Kidney (tissue), 14 donors: ENCODE measurements around the gene ZNF277. TPM values are rescaled to one million over a fixed set of nuclear protein-coding genes. Genes with fewer than 3 reads are reported as not detected.

Experiments
- DNase-seq, 5 donors: peaks; one replicate each; pipeline ENCODE4 v3.0.0-alpha.2; 2013 to 2020
- FAIRE-seq: peaks from 2 replicates; lab custom pipeline; 2012; peaks lifted over from hg19 to GRCh38; lab: Jason Lieb, UNC
- H3K27ac ChIP-seq, 2 donors: one replicate each; pipeline ENCODE4 v1.7.0; 2013; ENCODE audit warnings: low read depth in 2 of 2, low read length in 2 of 2, inconsistent platforms in 1 of 2
- H3K27me3 ChIP-seq: one replicate; pipeline ENCODE4 v1.7.1; 2013; ENCODE audit warnings: low read length, inconsistent platforms; ENCODE audit not compliant: control insufficient read depth, insufficient read depth
- H3K36me3 ChIP-seq, 3 donors: one replicate each; pipeline versions ENCODE4 v1.7.0 to v1.7.1; 2013; ENCODE audit warnings: low read length in 3 of 3, control low read depth in 1 of 3, inconsistent platforms in 1 of 3; ENCODE audit not compliant: insufficient read depth in 3 of 3, control insufficient read depth in 2 of 3
- H3K4me1 ChIP-seq, 3 donors: one replicate each; pipeline versions ENCODE4 v1.7.0 to v1.7.1; 2013; ENCODE audit warnings: low read length in 3 of 3, inconsistent platforms in 1 of 3, low read depth in 1 of 3; ENCODE audit not compliant: control insufficient read depth in 2 of 3, insufficient read depth in 2 of 3
- H3K4me3 ChIP-seq, 3 donors: one replicate each; pipeline versions ENCODE4 v1.7.0 to v1.8.1; 2013; ENCODE audit warnings: low read length in 3 of 3, control low read depth in 1 of 3, inconsistent platforms in 1 of 3
- H3K9ac ChIP-seq, 3 donors: one replicate each; pipeline versions ENCODE4 v1.7.0 to v1.7.1; 2013; ENCODE audit warnings: low read length in 3 of 3, control low read depth in 1 of 3, inconsistent platforms in 1 of 3
- H3K9me3 ChIP-seq, 3 donors: one replicate each; pipeline versions ENCODE4 v1.7.0 to v1.7.1; 2013; ENCODE audit warnings: low read length in 3 of 3, control low read depth in 1 of 3, inconsistent platforms in 1 of 3; ENCODE audit not compliant: control insufficient read depth in 2 of 3, insufficient read depth in 1 of 3
- intact Hi-C: fragments of 100-400 bp; cut with DNase I; formaldehyde crosslinking; loops from one replicate; pipeline ENCODE4 v1.11.1; 2022
- polyA plus RNA-seq: library from polyadenylated mRNA; stranded (reverse); fragments of 350-450 nt; fragmentation: Illumina TruSeq; extraction: RNeasy Lipid Tissue Mini Kit (QIAGEN cat#74804); gene quantifications from one replicate; pipeline ENCODE4 v1.2.3, GENCODE V29; 2014; ENCODE audit warnings: low read depth, low replicate concordance; ENCODE audit not compliant: insufficient read depth
- total RNA-seq: library from RNA; stranded (reverse); fragmentation: NEBNext Ultra II Directional; extraction: Animal tissue kit (Norgen Biotek cat#: 25700); gene quantifications from one replicate; pipeline ENCODE4 v1.2.1, GENCODE V29; 2021
- TF ChIP-seq, protein P1 (sequence below): IDR thresholded peaks from 3 replicates; pipeline ENCODE4 v1.5.1; 2012; ENCODE audit warnings: mild to moderate bottlenecking, moderate library complexity, borderline replicate concordance; ENCODE audit not compliant: insufficient read depth; ENCODE audit errors: extremely low read depth
- donor health status: control.
- donor health status: control.
- donor health status: control.
- donor health status: control.
- donor health status: control.
- donor health status: DM: yes; HTN: yes; CAD: no.
- donor health status: Normal renal cell carcinoma (clear cell type).

Gene ZNF277
- total and polyA plus RNA-seq, 2 donors from 2014 or later: 18.7 to 25.0 TPM

DNA sequence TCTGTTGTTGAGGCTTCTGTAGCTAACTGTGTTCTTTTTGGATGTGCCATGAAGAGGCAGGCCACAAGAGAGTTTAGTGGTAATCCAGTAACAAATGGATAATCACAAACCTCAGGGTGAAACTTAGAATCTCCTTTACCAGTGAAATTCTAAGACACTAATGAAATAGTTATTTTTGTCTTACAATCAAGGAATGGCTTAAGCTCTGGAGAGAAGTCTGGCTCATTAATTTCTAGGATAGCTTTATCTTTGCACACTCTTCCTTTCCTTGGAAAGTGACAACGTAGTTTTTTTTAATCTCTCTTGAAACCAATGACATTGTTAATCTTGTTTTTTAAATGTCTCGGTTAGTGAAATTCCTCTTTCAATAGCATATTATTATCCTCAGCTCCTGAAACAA lies 150.1 kb downstream of the ZNF277 start:
- no peak overlapping the region for H3K4me3 ChIP-seq
- TF ChIP-seq, protein P1, sequence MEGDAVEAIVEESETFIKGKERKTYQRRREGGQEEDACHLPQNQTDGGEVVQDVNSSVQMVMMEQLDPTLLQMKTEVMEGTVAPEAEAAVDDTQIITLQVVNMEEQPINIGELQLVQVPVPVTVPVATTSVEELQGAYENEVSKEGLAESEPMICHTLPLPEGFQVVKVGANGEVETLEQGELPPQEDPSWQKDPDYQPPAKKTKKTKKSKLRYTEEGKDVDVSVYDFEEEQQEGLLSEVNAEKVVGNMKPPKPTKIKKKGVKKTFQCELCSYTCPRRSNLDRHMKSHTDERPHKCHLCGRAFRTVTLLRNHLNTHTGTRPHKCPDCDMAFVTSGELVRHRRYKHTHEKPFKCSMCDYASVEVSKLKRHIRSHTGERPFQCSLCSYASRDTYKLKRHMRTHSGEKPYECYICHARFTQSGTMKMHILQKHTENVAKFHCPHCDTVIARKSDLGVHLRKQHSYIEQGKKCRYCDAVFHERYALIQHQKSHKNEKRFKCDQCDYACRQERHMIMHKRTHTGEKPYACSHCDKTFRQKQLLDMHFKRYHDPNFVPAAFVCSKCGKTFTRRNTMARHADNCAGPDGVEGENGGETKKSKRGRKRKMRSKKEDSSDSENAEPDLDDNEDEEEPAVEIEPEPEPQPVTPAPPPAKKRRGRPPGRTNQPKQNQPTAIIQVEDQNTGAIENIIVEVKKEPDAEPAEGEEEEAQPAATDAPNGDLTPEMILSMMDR: no peak
- H3K9me3 ChIP-seq: no peaks in the 10 kb centered on the region
- FAIRE-seq (no peak), DNase-seq (no peak)
- no peaks in the 10 kb centered on the region for H3K27me3 ChIP-seq
- no peaks in the 10 kb centered on the region for H3K4me1 ChIP-seq
- no peaks in the 10 kb centered on the region for H3K36me3 ChIP-seq
- no peak overlapping the region for H3K27ac ChIP-seq
- intact Hi-C loops: no loop called here
- no peak overlapping the region for H3K9ac ChIP-seq

GRCh38 chr7:112357136-112357535 lies 150.6 kb downstream of the ZNF277 start:
- intact Hi-C loops: no loop called here
- H3K4me3 ChIP-seq: no peak overlapping the region
- H3K4me1 ChIP-seq: no peaks in the 10 kb centered on the region
- no peak overlapping the region for H3K9ac ChIP-seq
- TF ChIP-seq, protein P1: no peak
- FAIRE-seq (no peak), DNase-seq (peak in 2 of 5 donors; percentile 10 to 16)
- H3K9me3 ChIP-seq: no peaks in the 10 kb centered on the region
- no peaks in the 10 kb centered on the region for H3K27me3 ChIP-seq
- H3K36me3 ChIP-seq: no peaks in the 10 kb centered on the region
- no peak overlapping the region for H3K27ac ChIP-seq

- intact Hi-C loops: no loop called here
- Histone ChIP-seq H3K4me3 (no peak overlapping the region), H3K27me3 (no peaks in the 10 kb centered on the region), H3K27ac (no peak overlapping the region), H3K9me3 (no peaks in the 10 kb centered on the region), H3K36me3 (no peaks in the 10 kb centered on the region), H3K9ac (no peak overlapping the region), H3K4me1 (no peaks in the 10 kb centered on the region)
- FAIRE-seq (no peak), DNase-seq (no peak)
- TF ChIP-seq, protein P1: no peak
Measured at GRCh38 chr7:112358513-112358912, 152.0 kb downstream of the ZNF277 start.

DNA sequence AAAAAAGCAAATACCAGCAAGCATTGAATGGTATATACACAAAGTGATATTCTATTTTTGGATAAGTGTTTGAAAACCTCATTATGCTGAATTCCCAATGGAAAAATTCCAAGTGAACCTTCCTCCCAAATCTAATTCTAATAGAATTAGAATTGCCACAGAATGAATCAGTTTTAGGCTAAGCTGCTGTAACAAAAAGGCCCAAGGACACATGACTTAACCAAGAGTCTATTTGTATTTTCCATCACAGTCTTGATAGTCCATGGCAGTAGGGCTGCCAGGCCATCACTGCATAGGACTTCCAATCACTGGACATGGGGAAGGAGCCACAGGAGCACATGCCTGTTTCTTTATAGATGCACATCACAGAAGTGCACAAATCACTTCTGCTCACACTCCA lies 152.6 kb downstream of the ZNF277 start:
- H3K27me3 ChIP-seq: no peaks in the 10 kb centered on the region
- DNase-seq (no peak), FAIRE-seq (no peak)
- no peaks in the 10 kb centered on the region for H3K9me3 ChIP-seq
- H3K9ac ChIP-seq: no peak overlapping the region
- TF ChIP-seq, protein P1: no peak
- H3K4me1 ChIP-seq: no peaks in the 10 kb centered on the region
- H3K4me3 ChIP-seq: no peak overlapping the region
- intact Hi-C loops: no loop called here
- H3K27ac ChIP-seq: no peak overlapping the region
- H3K36me3 ChIP-seq: no peaks in the 10 kb centered on the region
